Upper lobe of left lung (tissue), 4 donors: Measurements from ENCODE around the gene GYPE.
"Not testable (repeated sequence)": the region's sequence is repeated elsewhere in the genome, so short reads cannot be mapped to it uniquely, and the experiment has no call there.

Experiments used
- CTCF ChIP-seq, 6 experiments: fragments of 450-650 bp in 4 of 6; fragments of 200-600 bp in 2 of 6; sonication (generic) in 2 of 6; IDR thresholded peaks; one replicate each; pipeline ENCODE4 v1.5.1; 2016 to 2019; ENCODE audit warnings: antibody characterized with exemption in 6 of 6
- EP300 ChIP-seq, 4 donors: sonication (generic); formaldehyde crosslinking; IDR thresholded peaks; one replicate each; pipeline ENCODE4 v1.5.1; 2017; ENCODE audit warnings: antibody characterized with exemption in 4 of 4, control low read depth in 2 of 4
- POLR2A ChIP-seq, 4 donors: fragments of 450-650 bp; IDR thresholded peaks; one replicate each; pipeline ENCODE4 v1.5.1; 2016 to 2017; ENCODE audit warnings: antibody characterized with exemption in 4 of 4, mild to moderate bottlenecking in 2 of 4
- POLR2AphosphoS5 ChIP-seq, 2 donors: sonication (generic); formaldehyde crosslinking; IDR thresholded peaks; one replicate each; pipeline ENCODE4 v1.5.1; 2017; ENCODE audit warnings: antibody characterized with exemption in 2 of 2

- TF ChIP-seq CTCF, POLR2A, POLR2AphosphoS5, EP300 (IDR thresholded peaks at IDR 0.05): not testable (repeated sequence)
Measured at GRCh38 chr4:143857391-143858336, 47.7 kb downstream of the GYPE start.
